NCI-H460 (cell line): ENCODE results near the gene MEIOC. TPM values are rescaled to one million over a fixed set of nuclear protein-coding genes. Genes with fewer than 3 reads are reported as not detected.
A peak's percentile ranks its signal among the peaks of the same experiment; 100 is the strongest.
"Not testable (repeated sequence)": the region's sequence is repeated elsewhere in the genome, so short reads cannot be mapped to it uniquely, and the experiment has no call there.

ENCODE experiments used
- DNase-seq: peaks from one replicate; pipeline ENCODE4 v3.0.0-alpha.2; 2016; ENCODE audit warnings: low read depth; ENCODE audit errors: extremely low read depth
- small RNA-seq, 2 experiments: library from RNA; depleted of rRNA; stranded (forward); fragments of <200 nt; gene quantifications; one replicate each; pipeline ENCODE3, GENCODE V24; 2014
- total RNA-seq: library from RNA; depleted of rRNA; stranded (reverse); fragments of >200 nt; shearing (Covaris generic); gene quantifications from 2 replicates; pipeline ENCODE4 v1.2.3, GENCODE V29; 2014; rRNA removed

MEIOC gene
- total RNA-seq, 1 experiment from 2014 or later: 0.82 TPM

DNA sequence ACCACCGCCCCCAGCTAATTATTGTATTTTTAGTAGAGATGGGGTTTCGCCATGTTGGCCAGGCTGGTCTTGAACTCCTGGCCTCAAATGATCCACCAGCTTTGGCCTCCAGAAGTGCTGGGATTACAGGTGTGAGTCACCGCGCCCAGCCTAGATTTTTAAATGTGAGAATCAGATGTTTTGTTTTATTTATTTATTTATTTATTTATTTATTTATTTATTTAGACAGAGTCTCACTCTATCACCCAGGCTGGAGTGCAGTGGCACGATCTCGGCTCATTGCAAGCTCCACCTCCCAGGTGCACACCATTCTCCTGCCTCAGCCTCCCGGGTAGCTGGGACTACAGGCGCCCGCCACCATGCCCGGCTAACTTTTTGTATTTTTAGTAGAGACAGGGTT lies 44.0 kb downstream of the MEIOC start:
- not testable (repeated sequence) for DNase-seq

DNA sequence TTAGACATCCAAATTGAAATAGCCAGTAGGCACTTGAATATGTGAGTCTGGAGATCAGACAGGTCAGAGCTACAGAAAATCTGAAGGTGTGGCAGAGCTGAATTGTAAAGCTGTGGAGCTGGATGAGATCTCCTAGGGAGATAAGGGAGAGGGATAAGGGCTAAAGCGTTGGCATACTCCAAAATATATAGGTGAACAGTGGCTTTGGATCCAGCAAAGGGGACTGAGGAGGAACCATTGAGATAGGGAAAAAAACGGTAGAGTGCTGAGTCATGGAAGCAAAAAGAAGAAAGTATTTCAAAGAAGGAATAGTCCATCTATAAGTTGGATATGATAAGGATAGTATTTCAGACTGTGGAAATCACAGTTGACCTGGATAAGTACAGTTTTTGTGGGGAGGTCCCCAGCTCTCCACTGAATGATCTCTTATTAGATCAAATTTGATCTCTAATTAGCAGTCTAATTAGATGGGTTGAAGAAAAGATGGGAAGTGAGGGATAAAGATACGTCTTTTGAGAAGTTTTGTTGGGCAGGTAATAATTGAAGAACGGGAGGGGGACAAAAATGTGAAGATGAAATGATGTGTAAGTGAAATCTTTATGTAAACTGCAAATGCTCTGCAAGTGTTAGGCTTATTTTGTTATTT lies 51.6 kb downstream of the MEIOC start:
- DNase-seq: peak; percentile 11

- peak; percentile 88 for DNase-seq
Measured at GRCh38 chr17:44708401-44709263, 52.4 kb downstream of the MEIOC start, which contains the start of gene DBF4B. Gene DBF4B (plus strand): TSS chr17:44708665. CDS start chr17:44708821, 156 bp downstream.

DNA sequence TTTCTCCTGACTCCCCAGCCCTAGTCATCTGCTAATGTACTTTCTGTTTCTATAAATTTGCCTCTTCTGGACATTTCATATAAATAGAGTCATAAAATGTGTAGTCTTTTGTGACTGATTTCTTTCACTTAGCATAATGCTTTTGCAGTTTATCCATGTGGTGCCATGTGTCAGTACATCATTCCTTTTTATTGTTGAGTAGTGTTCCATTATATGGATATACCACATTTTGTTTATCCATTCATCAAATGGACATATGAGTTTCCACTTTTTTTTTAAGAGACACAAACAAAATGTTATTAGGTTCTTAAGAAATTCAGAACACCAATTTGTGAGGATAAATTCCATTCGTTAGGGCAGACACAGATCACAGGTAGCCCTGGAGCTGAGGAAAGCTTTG lies 63.2 kb downstream of the MEIOC start:
- DNase-seq: no peak

GRCh38 chr17:44722254-44722653 lies 66.0 kb downstream of the MEIOC start:
- no peak for DNase-seq

Small RNAs within 50 kb of the gene (small RNA-seq; reads per million reads assigned to genes)
- gene RN7SL819P (0 reads per million in 2 experiments), gene SMCO4P1 (0 reads per million in 2 experiments)

Other genes starting within 250 kb of the MEIOC start
- 17.8 and 20.0 TPM in 2 replicates for gene GPATCH8, start 153.1 kb upstream of the MEIOC start, total RNA-seq
- gene FZD2, start 99.0 kb upstream of the MEIOC start, total RNA-seq: 1.7 and 2.0 TPM in 2 replicates
- 46.0 and 49.1 TPM in 2 replicates for gene CCDC43, start 33.3 kb downstream of the MEIOC start, total RNA-seq
- gene DBF4B, start 52.2 kb downstream of the MEIOC start, total RNA-seq: 11.5 and 12.9 TPM in 2 replicates
- gene ADAM11, start 102.5 kb downstream of the MEIOC start, total RNA-seq: 0.75 and 0.94 TPM in 2 replicates
- gene GJC1, start 173.8 kb downstream of the MEIOC start, total RNA-seq: 4.4 and 5.2 TPM in 2 replicates
- gene HIGD1B, start 191.4 kb downstream of the MEIOC start, total RNA-seq: not detected in 2 replicates
- gene EFTUD2, start 243.0 kb downstream of the MEIOC start, total RNA-seq: 112 and 137 TPM in 2 replicates